Germinal center (tissue), 1 donor: ENCODE measurements around the gene NEDD4L.
A peak's percentile ranks its signal among the peaks of the same experiment; 100 is the strongest.

Source experiments
- DNase-seq: peaks from one replicate; pipeline ENCODE4 v3.0.0; 2012; ENCODE audit warnings: mixed read lengths, low spot score

The NEDD4L gene

GRCh38 chr18:58211510-58211909, 167.5 kb downstream of the NEDD4L start:
- no peak for DNase-seq

- DNase-seq = no peak
Measured at GRCh38 chr18:58212274-58212673, 168.2 kb downstream of the NEDD4L start.

- no peak for DNase-seq
Measured at GRCh38 chr18:58213440-58213839, 169.4 kb downstream of the NEDD4L start.

- DNase-seq = no peak
Measured at GRCh38 chr18:58215011-58215410, 171.0 kb downstream of the NEDD4L start.

GRCh38 chr18:58216071-58216481, 172.1 kb downstream of the NEDD4L start:
- no peak for DNase-seq

GRCh38 chr18:58217052-58217451, 173.0 kb downstream of the NEDD4L start:
- no peak for DNase-seq

- DNase-seq = no peak
Measured at GRCh38 chr18:58218117-58218516, 174.1 kb downstream of the NEDD4L start.

- DNase-seq = peak; percentile 22
Measured at GRCh38 chr18:58221060-58221725, 177.2 kb downstream of the NEDD4L start.

- DNase-seq = no peak
Measured at GRCh38 chr18:58222432-58223125, 178.6 kb downstream of the NEDD4L start.

GRCh38 chr18:58223717-58224424, 179.8 kb downstream of the NEDD4L start:
- no peak for DNase-seq

- DNase-seq = no peak
Measured at GRCh38 chr18:58224425-58224750, 180.4 kb downstream of the NEDD4L start.

- peak; percentile 34 for DNase-seq
Measured at GRCh38 chr18:58225101-58225500, 181.1 kb downstream of the NEDD4L start.

GRCh38 chr18:58226429-58226828, 182.4 kb downstream of the NEDD4L start:
- no peak for DNase-seq

GRCh38 chr18:58227361-58227930, 183.4 kb downstream of the NEDD4L start:
- DNase-seq = no peak

- DNase-seq = no peak
Measured at GRCh38 chr18:58228176-58228575, 184.2 kb downstream of the NEDD4L start.

- DNase-seq = no peak
Measured at GRCh38 chr18:58228762-58229161, 184.7 kb downstream of the NEDD4L start.

- DNase-seq = no peak
Measured at GRCh38 chr18:58229162-58229561, 185.1 kb downstream of the NEDD4L start.

GRCh38 chr18:58230438-58231179, 186.6 kb downstream of the NEDD4L start:
- DNase-seq = no peak

GRCh38 chr18:58231930-58232329, 187.9 kb downstream of the NEDD4L start:
- DNase-seq = peak; percentile 50

- no peak for DNase-seq
Measured at GRCh38 chr18:58232668-58233067, 188.6 kb downstream of the NEDD4L start.

- DNase-seq = no peak
Measured at GRCh38 chr18:58234359-58234741, 190.3 kb downstream of the NEDD4L start.

- DNase-seq = no peak
Measured at GRCh38 chr18:58235001-58235436, 191.0 kb downstream of the NEDD4L start.
